Activated CD8-positive, alpha-beta memory T cell treated with anti-CD3 and anti-CD28 coated beads, Interleukin-2, amount 50 U/mL, for 48 hours (primary cell): ENCODE data around the gene CYBA.

ENCODE experiments used
- DNase-seq: peaks from one replicate; pipeline ENCODE4 v3.0.0-alpha.2; 2020

The CYBA gene

DNA sequence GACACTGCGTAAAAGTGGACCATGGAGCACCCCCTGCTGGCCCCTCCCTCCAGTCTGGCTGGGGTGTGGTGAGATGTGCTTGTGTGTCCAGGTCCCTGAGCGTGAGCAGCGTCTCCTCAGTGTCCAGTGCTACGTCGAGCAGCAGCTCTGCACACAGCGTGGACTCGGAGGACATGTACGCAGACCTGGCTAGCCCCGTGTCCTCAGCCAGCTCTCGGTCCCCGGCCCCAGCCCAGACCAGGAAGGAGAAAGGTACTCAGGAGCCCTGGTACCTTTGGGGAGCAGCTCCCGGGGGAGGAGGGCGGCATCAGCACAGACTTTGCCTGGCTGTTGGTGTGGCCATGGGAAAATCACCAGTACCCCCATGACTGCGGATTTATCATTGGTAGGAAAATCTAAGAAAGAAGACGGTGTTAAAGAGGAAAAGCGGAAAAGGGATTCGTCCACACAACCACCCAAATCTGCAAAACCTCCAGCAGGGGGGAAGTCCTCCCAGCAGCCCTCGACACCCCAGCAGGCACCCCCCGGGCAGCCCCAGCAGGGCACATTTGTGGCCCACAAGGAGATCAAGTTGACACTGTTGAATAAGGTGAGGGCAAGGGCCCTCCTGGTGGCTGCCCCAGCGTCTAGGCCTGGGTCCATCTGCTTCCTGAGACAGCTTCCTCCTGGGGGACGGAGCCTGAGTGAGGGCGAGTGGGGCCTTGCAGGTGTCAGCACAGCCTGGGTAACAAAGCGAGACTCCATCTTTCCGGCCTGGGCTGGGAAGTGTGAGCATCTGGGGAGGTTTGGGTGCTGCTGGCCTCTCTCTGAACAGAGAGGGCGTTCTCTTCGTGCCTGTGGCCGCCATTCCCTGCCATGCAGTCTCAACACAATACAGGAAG lies 23.1 kb downstream of the CYBA start:
- DNase-seq, result no peak

- no peak for DNase-seq
These were observed 24.2 kb downstream of the CYBA start for GRCh38 chr16:88626646-88627045.

- DNase-seq, result no peak
These were observed 25.8 kb downstream of the CYBA start for GRCh38 chr16:88624977-88625576.

DNA sequence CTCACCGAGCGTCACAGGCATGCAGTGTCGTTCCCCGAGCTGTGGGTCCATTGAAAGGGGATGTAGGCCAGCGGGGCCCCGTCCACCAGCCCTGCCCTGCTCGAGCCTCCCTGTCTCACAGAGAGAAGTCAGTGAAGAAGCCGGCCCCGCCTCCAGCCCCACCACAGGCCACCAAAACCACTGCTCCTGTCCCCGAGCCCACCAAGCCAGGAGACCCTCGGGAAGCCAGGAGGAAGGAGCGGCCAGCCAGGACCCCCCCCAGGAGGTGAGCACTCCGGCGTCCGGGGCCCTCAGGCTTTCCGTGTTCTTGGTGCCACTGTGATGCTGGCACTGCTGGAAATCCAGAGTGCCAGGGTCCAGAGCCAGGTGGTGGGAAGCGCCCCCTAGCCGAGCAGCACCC lies 26.4 kb downstream of the CYBA start:
- DNase-seq, result no peak

GRCh38 chr16:88623858-88624257 lies 27.0 kb downstream of the CYBA start:
- DNase-seq, result no peak

DNA sequence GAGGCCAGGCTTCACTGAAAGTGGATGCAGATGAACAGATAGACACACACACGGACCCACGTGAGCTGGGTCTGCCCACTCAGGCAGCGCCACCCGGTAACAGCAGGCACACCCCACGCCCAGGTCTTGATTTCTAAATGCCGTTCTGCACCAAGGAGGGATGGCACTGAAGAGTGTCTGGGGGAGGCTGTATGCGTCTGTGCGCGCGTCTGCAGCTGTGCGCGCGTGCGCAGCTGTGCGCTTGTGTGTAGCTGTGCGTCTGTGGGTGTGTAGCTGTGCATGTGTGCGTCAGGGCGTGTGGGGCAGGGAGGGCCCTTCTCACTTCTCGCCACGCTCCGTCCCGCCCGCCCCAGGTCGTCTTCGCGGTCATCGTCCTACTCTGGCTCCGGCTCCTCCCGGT lies 28.0 kb downstream of the CYBA start:
- DNase-seq, result no peak

DNA sequence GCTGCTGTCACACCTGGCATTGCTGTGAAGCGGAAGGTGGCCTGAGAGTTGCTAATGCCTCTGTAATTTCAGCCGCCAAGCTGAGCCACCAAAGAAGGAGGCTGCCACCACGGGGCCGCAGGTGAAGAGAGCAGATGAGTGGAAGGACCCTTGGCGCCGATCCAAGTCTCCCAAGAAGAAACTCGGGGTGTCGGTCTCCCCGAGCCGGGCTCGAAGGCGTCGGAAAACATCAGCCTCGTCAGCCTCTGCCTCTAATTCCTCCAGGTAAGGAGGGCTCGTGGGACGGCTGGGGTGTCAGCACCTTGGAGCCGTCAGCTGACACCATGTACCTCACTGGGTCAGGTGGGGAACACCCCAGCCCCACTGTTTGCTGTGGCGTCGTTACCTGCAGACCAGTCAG lies 28.7 kb downstream of the CYBA start:
- no peak for DNase-seq

GRCh38 chr16:88619859-88620815 lies 30.7 kb downstream of the CYBA start:
- peak; percentile 62 for DNase-seq

- no peak for DNase-seq
These were observed 31.7 kb downstream of the CYBA start for GRCh38 chr16:88618956-88619667.

- no peak for DNase-seq
These were observed 32.5 kb downstream of the CYBA start for GRCh38 chr16:88618182-88618955.

GRCh38 chr16:88617268-88618031 lies 33.4 kb downstream of the CYBA start:
- no peak for DNase-seq

DNA sequence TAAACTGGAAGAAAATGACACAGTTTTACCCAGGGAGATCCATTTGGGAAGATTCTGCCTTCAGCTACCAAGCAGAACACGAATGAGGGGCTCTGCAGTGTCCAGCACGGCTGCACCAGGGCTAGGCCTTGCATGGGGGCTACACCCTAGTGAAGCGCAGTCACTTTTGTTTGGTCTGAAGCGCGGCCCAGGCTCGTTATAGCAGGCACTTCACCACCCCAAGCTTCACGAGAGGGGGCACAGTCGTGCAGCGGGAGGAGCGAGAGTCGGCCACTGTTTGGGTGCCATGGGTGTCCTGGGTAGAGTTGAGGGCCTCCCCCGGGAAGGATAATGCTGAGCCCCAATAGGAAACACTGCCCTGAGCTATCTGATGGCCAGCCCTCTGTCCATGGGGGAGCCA lies 34.1 kb downstream of the CYBA start:
- DNase-seq, result no peak

DNA sequence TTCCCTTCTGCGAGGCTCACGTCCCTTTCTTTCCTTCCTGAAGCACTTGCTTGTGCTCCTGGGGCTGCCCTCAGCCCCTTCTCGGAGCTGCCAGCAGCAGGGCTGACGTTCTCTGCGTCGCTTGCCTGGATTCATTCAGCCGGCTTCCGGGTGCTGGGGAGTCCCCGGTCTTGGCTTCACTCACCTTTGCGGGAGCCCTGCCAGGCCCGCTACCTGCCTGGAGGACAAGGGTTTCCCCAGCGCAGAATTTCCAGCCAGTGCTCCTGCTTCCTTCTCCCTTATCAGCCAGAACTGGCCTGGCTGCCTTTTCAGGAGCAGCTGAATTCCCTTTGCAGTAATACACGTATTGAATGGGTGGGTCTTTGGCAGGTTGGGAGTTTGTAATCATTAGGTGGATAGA lies 34.5 kb downstream of the CYBA start:
- DNase-seq, result no peak

DNA sequence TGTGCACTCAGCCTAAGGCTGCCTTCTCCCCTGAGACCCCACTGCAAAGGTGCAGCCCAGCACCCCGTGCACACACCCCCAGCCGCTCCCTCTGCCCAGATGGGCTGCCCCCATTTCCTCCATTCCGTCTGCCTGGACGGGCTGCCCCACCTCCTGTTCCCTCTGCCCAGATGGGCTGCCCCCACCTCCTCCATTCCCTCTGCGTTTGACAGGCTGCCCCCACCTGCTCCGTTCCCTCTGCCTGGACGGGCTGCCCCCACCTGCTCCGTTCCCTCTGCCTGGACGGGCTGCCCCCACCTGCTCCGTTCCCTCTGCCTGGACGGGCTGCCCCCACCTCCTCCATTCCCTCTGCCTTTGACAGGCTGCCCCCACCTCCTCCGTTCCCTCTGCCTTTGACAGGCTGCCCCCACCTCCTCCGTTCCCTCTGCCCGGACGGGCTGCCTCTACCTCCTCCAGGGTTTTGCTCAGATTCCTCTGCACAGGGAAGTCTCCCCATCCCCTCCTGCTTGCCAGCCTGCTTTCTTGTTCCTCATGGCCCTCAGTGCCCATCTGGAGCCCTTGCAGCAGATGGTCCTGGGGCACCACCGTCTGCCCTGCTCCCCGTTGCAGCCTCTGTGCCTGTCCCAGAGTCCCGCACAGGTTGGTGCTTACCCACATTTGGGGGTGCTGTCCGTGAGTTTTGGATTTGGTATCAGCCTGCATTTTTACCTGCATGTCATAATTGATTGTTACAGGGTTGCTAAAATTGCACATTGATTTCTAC lies 35.9 kb downstream of the CYBA start:
- DNase-seq, result no peak

DNA sequence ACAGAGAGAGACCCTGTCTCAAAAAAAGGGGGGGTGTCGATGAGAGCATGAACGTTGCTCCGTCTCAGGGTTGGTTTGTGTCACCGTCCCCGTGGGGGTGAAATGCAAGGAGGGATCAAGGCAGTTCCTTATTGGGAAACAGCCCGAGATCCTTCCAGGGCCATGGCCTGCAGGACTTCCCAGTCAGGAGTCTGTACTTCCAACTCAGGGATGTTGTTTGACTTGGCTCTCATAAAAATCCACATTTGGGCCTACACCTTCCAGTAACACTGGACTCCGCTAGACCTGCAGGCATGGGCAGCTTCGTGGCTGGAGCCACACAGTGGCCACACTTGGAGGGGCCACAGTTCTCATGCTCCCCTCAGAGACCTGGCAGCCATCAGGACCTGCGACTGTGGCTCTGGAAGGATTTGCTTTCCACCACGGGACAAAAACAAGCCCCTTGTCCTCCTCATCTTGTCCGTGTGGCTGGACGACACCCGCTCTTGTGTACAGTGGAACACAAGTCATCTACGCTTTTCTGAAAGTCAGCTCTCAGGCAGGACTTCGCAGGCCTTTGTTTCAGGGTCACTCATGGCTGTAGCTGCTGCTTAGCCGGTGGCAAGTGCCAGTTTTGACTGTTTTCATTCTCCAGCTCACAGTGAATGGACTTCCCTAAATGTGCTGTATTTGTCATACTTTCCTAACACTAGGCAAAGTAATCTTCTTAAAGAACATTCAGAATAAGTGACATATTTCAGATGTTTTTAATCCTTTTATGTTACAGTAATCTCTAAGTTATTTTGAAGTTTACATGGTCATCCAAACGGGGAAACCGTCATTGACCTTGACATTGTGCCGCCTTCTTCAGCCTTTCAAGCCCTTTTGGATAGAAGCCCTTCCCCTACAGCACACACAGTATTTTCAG lies 36.7 kb downstream of the CYBA start:
- no peak for DNase-seq

GRCh38 chr16:88613293-88613692 lies 37.6 kb downstream of the CYBA start:
- DNase-seq, result no peak

DNA sequence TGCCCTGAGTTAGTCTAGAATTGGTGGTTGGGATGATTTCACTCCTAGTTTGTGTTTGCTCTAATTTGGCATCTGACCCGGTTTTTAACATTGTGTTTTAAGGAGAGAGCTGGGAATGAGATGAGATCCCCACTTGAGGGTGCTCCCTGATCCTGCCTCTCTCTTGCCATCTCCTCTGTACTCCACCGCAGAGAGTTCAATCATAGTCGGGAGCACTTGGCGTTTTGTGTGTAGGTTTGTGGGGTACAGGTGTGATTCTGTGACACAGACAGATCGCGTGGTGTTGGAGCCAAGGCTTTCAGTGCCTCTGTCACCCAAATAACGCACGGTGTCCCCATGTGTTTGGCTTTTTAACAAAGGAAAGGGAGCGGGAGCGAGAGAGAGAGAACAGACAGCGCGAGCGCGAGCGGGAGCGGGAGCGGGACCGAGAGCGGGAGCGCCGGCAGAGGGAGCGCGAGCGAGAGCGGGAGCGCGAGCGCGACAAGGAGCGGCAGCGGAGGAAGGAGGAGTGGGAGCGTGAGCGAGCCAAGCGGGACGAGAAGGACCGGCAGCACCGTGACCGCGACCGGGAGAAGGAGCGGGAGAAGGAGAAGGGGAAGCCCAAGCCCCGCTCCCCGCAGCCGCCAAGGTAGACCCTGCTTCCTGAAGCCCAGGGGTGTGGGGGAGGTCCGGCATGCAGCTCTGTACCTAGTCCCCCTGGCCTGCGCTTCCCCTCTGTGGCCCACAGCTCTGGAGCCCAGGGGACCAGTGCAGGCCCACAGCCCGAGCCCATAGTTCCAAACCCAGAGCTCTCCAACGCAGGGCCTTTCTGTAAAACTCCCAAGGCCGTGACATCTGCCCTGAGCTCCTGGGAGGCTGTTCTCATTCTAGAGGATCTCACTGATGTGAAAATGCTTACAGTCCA lies 39.7 kb downstream of the CYBA start:
- no peak for DNase-seq

GRCh38 chr16:88610080-88610479 lies 40.8 kb downstream of the CYBA start:
- DNase-seq, result no peak
